Lung (tissue), 12 donors: ENCODE results near the gene RPS2. TPM values are rescaled to one million over a fixed set of nuclear protein-coding genes. Genes with fewer than 3 reads are reported as not detected.

ENCODE experiments used
- ATAC-seq: fragments of 200-7000 bp; cut with Tn5 transposase; one replicate; pipeline ENCODE4 v1.9.1; 2020; ENCODE audit warnings: moderate number of reproducible peaks; ENCODE audit not compliant: insufficient read depth, low FRiP score
- DNase-seq, 3 donors: peaks; one replicate each; pipeline ENCODE4 v3.0.0-alpha.2; 2013 to 2017
- H3K27ac ChIP-seq, 2 donors: one replicate each; pipeline ENCODE4 v1.5.1; 2013; ENCODE audit warnings: mild to moderate bottlenecking in 2 of 2, moderate library complexity in 2 of 2, control low read depth in 1 of 2, inconsistent platforms in 1 of 2, low read depth in 1 of 2, low read length in 1 of 2
- H3K27me3 ChIP-seq, 3 donors: one replicate each; pipeline ENCODE4 v1.5.1; 2013; ENCODE audit warnings: low read length in 2 of 3; ENCODE audit not compliant: control insufficient read depth in 3 of 3, insufficient read depth in 3 of 3
- H3K36me3 ChIP-seq, 4 donors: one replicate each; pipeline ENCODE4 v1.5.1; 2013; ENCODE audit warnings: low read length in 4 of 4, mild to moderate bottlenecking in 1 of 4, moderate library complexity in 1 of 4; ENCODE audit not compliant: control insufficient read depth in 4 of 4, insufficient read depth in 4 of 4
- H3K4me1 ChIP-seq, 5 donors: one replicate each; pipeline ENCODE4 v1.5.1; 2013; ENCODE audit warnings: low read length in 5 of 5, mild to moderate bottlenecking in 2 of 5, moderate library complexity in 1 of 5; ENCODE audit not compliant: control insufficient read depth in 5 of 5, insufficient read depth in 5 of 5
- H3K4me3 ChIP-seq: one replicate; pipeline ENCODE4 v1.5.1; 2013; ENCODE audit warnings: mild to moderate bottlenecking, control low read depth, moderate library complexity
- H3K9ac ChIP-seq, 2 donors: one replicate each; pipeline ENCODE4 v1.5.1; 2013; ENCODE audit warnings: low read length in 2 of 2, control low read depth in 1 of 2; ENCODE audit not compliant: insufficient read depth in 1 of 2
- H3K9me3 ChIP-seq, 4 donors: one replicate each; pipeline ENCODE4 v1.5.1; 2013; ENCODE audit warnings: low read length in 3 of 4, mild to moderate bottlenecking in 1 of 4, moderate library complexity in 1 of 4; ENCODE audit not compliant: control insufficient read depth in 4 of 4, insufficient read depth in 3 of 4
- WGBS, 2 donors: extraction: QIAGEN DNeasy Blood & Tissue Kit; methylation state at CpG; one replicate each; pipeline ENCODE4 v1.1.7; 2013; 5-methylcytosine and 5-hydroxymethylcytosine counted together
- polyA plus RNA-seq, 2 donors: library from polyadenylated mRNA; stranded (reverse); fragments of 200-250 nt; gene quantifications; one replicate each; pipeline ENCODE4 v1.2.1, GENCODE V29; 2013
- total RNA-seq, 2 donors: library from RNA; depleted of rRNA in 1 of 2; stranded (reverse); fragments of >200 nt in 1 of 2; gene quantifications; one replicate each; pipeline ENCODE4 v1.2.1, GENCODE V29; 2014 to 2021
- TF ChIP-seq, protein P1 (sequence below): IDR thresholded peaks from 2 replicates; pipeline ENCODE4 v1.5.1; 2012; ENCODE audit warnings: mild to moderate bottlenecking; ENCODE audit errors: control extremely low read depth, extremely low read depth
- donor health status: control.
- donor health status: control.
- donor health status: Bipolar disorder and iron deficiency.
- donor health status: healthy.
- donor health status: DM: yes; HTN: yes; CAD: no.

Gene RPS2
- total and polyA plus RNA-seq, 4 donors: 1,331 to 5,214 (median 2,779) TPM

DNA sequence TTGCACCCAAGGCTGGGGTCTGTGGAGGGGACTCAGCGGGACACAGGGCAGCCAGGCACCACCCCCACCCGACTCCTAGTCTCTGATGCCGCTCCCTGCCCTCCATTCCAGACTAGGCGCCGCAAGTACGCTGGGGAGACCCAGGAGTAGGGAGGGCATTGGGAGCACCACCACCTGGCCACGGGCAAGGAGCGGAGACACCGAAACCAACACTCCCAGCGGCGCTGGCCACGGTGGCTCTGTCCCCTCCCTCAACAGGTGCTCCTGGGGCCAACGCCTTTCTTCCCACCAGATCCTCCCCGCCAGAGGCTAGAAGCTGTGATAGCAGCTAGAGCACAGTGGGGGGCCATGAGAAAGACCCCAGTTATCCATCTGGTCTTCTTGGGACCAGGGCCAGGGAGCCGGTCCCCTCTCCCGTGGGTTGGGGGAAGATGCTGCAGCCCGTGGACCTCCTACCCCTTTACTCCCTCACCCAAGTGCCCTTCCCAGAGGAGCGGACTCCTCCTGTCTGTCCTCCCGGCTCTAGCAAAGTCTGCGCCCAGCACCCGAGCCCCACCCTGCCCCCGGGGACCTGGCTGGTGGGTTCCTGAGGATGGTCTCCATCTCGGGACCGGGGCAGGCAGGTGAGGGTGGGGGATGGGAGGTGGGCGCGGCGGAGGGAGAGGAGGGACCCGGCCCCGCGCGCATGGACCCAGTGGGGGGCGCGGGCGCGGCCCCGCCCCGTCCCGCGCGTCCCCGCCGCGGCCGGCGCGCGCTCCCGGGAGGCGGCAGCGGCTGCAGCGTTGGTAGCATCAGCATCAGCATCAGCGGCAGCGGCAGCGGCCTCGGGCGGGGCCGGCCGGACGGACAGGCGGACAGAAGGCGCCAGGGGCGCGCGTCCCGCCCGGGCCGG lies 24.8 kb upstream of the RPS2 start, which contains the start of gene SYNGR3:
Gene SYNGR3 (plus strand): TSS at position 762 of the 892 bp plus-strand sequence. CDS start 133 bp downstream, outside the sequence.
- 7 to 12% methylated on average over 33 to 67 of the region's 67 CpGs for WGBS, 2 donors

DNA sequence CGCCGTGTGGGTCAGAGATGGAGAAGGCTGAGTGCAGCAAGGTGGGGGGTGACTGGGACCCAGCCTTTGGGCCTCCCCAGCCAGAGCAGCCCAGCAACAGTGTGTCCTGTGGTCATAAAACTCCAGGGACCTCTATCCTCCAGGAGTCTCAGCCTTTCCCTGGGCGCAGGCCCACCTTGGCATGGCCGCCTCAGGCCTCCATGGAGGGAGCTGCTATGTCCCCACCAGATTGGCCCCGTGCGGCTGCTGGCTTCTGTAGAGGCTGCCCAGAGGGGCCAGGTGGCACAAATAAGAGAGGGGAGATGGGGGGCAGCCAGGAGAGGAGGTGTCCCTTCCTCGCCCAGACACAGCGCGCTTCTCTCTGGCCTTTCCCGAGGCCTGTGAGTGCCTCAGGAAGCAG lies 22.6 kb upstream of the RPS2 start:
- no peak for ATAC-seq
- peaks cover 0 to 15% (median 11%) of the 10 kb centered on the region in 4 donors for H3K36me3 ChIP-seq
- no peak for DNase-seq
- peaks cover 3 to 24% (median 7%) of the 10 kb centered on the region in 5 donors for H3K4me1 ChIP-seq
- TF ChIP-seq, protein P1, sequence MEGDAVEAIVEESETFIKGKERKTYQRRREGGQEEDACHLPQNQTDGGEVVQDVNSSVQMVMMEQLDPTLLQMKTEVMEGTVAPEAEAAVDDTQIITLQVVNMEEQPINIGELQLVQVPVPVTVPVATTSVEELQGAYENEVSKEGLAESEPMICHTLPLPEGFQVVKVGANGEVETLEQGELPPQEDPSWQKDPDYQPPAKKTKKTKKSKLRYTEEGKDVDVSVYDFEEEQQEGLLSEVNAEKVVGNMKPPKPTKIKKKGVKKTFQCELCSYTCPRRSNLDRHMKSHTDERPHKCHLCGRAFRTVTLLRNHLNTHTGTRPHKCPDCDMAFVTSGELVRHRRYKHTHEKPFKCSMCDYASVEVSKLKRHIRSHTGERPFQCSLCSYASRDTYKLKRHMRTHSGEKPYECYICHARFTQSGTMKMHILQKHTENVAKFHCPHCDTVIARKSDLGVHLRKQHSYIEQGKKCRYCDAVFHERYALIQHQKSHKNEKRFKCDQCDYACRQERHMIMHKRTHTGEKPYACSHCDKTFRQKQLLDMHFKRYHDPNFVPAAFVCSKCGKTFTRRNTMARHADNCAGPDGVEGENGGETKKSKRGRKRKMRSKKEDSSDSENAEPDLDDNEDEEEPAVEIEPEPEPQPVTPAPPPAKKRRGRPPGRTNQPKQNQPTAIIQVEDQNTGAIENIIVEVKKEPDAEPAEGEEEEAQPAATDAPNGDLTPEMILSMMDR: no peak
- no peak overlapping the region for H3K4me3 ChIP-seq
- no peak overlapping the region for H3K27ac ChIP-seq
- no peak overlapping the region for H3K9ac ChIP-seq
- H3K27me3 ChIP-seq: peaks cover 0 to 38% (median 35%) of the 10 kb centered on the region in 3 donors
- H3K9me3 ChIP-seq: no peaks in the 10 kb centered on the region
- 93 to 95% methylated on average over 10 of the region's 10 CpGs for WGBS, 2 donors

More for the DNA sequence above, 24.8 kb upstream of the RPS2 start, which contains the start of gene SYNGR3:
- peaks cover 3 to 19% (median 7%) of the 10 kb centered on the region in 5 donors for H3K4me1 ChIP-seq
- ATAC-seq: no peak
- no peak for DNase-seq
- no peak within 1 kb of the TSS for H3K9ac ChIP-seq
- peaks cover 0 to 15% (median 11%) of the 10 kb centered on the region in 4 donors for H3K36me3 ChIP-seq
- H3K27ac ChIP-seq: no peak within 1 kb of the TSS
- H3K27me3 ChIP-seq: peaks cover 0 to 30% (median 27%) of the 10 kb centered on the region in 3 donors
- no peaks in the 10 kb centered on the region for H3K9me3 ChIP-seq
- no peak within 1 kb of the TSS for H3K4me3 ChIP-seq
- TF ChIP-seq, protein P1: no peak

DNA sequence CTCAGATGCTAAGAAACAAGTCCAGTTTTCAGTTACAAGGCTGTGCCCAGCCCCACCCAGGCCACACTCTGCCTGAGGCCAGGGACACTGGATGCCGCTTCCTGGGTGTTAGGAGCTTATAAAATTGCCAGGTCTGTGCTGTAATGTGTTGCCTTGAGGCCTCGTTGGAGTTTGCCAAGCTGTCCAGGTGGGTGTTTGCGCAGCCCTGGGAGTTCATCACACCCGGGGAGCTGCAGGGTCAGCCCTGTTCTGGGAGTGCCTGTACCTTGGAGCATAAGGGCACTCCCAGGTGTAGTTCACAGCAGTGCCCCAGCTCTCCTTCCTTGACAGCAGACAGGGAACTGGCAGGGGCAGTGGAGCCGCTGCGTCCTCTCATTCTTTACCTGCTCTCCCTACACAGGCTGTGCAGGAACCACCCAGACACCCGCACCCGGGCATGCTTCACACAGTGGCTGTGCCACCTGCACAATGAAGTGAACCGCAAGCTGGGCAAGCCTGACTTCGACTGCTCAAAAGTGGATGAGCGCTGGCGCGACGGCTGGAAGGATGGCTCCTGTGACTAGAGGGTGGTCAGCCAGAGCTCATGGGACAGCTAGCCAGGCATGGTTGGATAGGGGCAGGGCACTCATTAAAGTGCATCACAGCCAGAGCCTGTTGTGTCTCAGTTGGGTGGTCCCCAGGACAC lies 21.0 kb upstream of the RPS2 start:
- peaks cover 0 to 20% (median 7%) of the 10 kb centered on the region in 5 donors for H3K4me1 ChIP-seq
- H3K9me3 ChIP-seq: no peaks in the 10 kb centered on the region
- WGBS, 2 donors: 95% methylated on average over 14 of the region's 14 CpGs
- no peak overlapping the region for H3K9ac ChIP-seq
- H3K27me3 ChIP-seq: peaks cover 0 to 42% (median 41%) of the 10 kb centered on the region in 3 donors
- DNase-seq (no peak), ATAC-seq (no peak)
- TF ChIP-seq, protein P1: no peak
- H3K27ac ChIP-seq: no peak overlapping the region
- H3K4me3 ChIP-seq: no peak overlapping the region
- H3K36me3 ChIP-seq: peaks cover 0 to 15% (median 11%) of the 10 kb centered on the region in 4 donors
